Transverse colon (tissue), 4 donors: ENCODE data around the gene TFAP2D. TPM values are rescaled to one million over a fixed set of nuclear protein-coding genes. Genes with fewer than 3 reads are reported as not detected.

Experiments
- DNase-seq: peaks from one replicate; pipeline ENCODE4 v3.0.0-alpha.2; 2019
- H3K27ac ChIP-seq, 4 donors: fragments of 200-600 bp; sonication (generic); 2 replicates each; pipeline ENCODE4 v1.5.1; 2016 to 2018; ENCODE audit warnings: inconsistent platforms in 4 of 4
- H3K27me3 ChIP-seq: fragments of 200-600 bp; sonication (generic); 2 replicates; pipeline ENCODE4 v1.5.1; 2017; ENCODE audit warnings: inconsistent platforms
- H3K36me3 ChIP-seq, 4 donors: fragments of 200-600 bp; sonication (generic); 2 replicates each; pipeline ENCODE4 v1.5.1; 2017 to 2019; ENCODE audit warnings: inconsistent platforms in 4 of 4
- H3K4me1 ChIP-seq, 4 donors: fragments of 200-600 bp; sonication (generic); 2 replicates each; pipeline ENCODE4 v1.5.1; 2017 to 2020; ENCODE audit warnings: inconsistent platforms in 4 of 4
- H3K4me3 ChIP-seq, 4 donors: fragments of 200-600 bp; sonication (generic); 1 replicate in 1 of 4; 2 replicates in 3 of 4; pipeline versions ENCODE4 v1.5.1 to v1.6.1; 2017 to 2019; ENCODE audit warnings: inconsistent platforms in 4 of 4
- H3K9me3 ChIP-seq, 2 donors: fragments of 200-600 bp; sonication (generic); 2 replicates each; pipeline ENCODE4 v1.5.1; 2017 to 2019; ENCODE audit warnings: inconsistent platforms in 2 of 2
- EP300 ChIP-seq: sonication (generic); formaldehyde crosslinking; IDR thresholded peaks from one replicate; pipeline ENCODE4 v1.6.1; 2017; ENCODE audit warnings: antibody characterized with exemption, low read depth
- POLR2A ChIP-seq: fragments of 450-650 bp; IDR thresholded peaks from one replicate; pipeline ENCODE4 v1.6.1; 2016; ENCODE audit warnings: antibody characterized with exemption, mild to moderate bottlenecking, moderate library complexity
- POLR2AphosphoS5 ChIP-seq, 3 donors: sonication (generic); formaldehyde crosslinking; IDR thresholded peaks; one replicate each; pipeline ENCODE4 v1.6.1; 2016; ENCODE audit warnings: antibody characterized with exemption in 3 of 3
- WGBS, 2 donors: methylation state at CpG; one replicate each; pipeline ENCODE4 v1.1.5; 2018; ENCODE audit warnings: low coverage in 1 of 2; 5-methylcytosine and 5-hydroxymethylcytosine counted together
- in situ Hi-C, 4 donors: fragments of 200-750 bp; cut with MboI; loops; one replicate each; pipeline versions ENCODE4 v1.15.0 to v1.15.1; 2017; ENCODE audit warnings: low sequenced_read_pairs in 3 of 4, low pct_ligation_motif_present in 1 of 4, low pct_unique_long_range_greater_than_20kb in 1 of 4
- intact Hi-C: fragments of 100-400 bp; cut with DNase I; formaldehyde crosslinking; loops from one replicate; pipeline ENCODE4 v1.15.1; 2023; ENCODE audit warnings: low total_unique reads
- total RNA-seq, 4 donors: library from RNA; depleted of rRNA; stranded (reverse); fragments of >200 nt; gene quantifications; one replicate each; pipeline ENCODE4 v1.1.0, GENCODE V29; 2016
- TF ChIP-seq, protein P1 (sequence below), 5 experiments: fragments of 200-600 bp in 3 of 5; fragments of 450-650 bp in 2 of 5; sonication (generic) in 3 of 5; IDR thresholded peaks; 1 replicate in 2 of 5; 2 replicates in 3 of 5; pipeline ENCODE4 v1.5.1; 2016 to 2017; ENCODE audit warnings: antibody characterized with exemption in 5 of 5, inconsistent platforms in 3 of 5, mild to moderate bottlenecking in 2 of 5, moderate library complexity in 1 of 5

Gene TFAP2D
- total RNA-seq, 4 donors from 2014 or later, result not detected

DNA sequence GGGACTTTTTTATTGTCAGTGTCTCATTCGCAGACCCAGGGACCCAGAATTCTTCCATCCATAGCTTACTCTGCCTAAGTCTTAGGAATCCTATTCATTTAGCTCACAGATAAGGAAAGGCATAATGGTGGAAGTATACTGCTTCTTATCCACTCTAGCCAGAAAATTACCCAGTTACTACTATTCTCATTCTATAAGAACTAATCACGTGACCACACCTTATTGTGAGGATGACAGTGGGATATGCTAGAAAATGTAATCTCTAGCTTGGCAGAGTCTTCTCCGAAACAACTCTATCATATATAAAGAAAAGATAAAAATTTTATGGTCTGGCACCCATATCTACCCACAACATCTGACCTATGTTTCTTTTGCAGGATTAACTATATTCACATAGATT, 21.2 kb downstream of the TFAP2D start:
- Histone ChIP-seq H3K27ac (no peak overlapping the region), H3K4me3 (no peak overlapping the region), H3K36me3 (no peaks in the 10 kb centered on the region), H3K4me1 (no peaks in the 10 kb centered on the region), H3K9me3 (no peaks in the 10 kb centered on the region), H3K27me3 (no peaks in the 10 kb centered on the region)
- in situ Hi-C loops, result no loop called here
- intact Hi-C loops, result no loop called here
- WGBS, 2 donors, result 52 to 85% methylated on average over 3 of the region's 3 CpGs
- DNase-seq, result no peak
- TF ChIP-seq EP300 (no peak), POLR2AphosphoS5 (IDR thresholded peaks at IDR 0.05) (no peak), POLR2A (no peak)
- TF ChIP-seq, protein P1, sequence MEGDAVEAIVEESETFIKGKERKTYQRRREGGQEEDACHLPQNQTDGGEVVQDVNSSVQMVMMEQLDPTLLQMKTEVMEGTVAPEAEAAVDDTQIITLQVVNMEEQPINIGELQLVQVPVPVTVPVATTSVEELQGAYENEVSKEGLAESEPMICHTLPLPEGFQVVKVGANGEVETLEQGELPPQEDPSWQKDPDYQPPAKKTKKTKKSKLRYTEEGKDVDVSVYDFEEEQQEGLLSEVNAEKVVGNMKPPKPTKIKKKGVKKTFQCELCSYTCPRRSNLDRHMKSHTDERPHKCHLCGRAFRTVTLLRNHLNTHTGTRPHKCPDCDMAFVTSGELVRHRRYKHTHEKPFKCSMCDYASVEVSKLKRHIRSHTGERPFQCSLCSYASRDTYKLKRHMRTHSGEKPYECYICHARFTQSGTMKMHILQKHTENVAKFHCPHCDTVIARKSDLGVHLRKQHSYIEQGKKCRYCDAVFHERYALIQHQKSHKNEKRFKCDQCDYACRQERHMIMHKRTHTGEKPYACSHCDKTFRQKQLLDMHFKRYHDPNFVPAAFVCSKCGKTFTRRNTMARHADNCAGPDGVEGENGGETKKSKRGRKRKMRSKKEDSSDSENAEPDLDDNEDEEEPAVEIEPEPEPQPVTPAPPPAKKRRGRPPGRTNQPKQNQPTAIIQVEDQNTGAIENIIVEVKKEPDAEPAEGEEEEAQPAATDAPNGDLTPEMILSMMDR (IDR thresholded peaks at IDR 0.05), result no peak

DNA sequence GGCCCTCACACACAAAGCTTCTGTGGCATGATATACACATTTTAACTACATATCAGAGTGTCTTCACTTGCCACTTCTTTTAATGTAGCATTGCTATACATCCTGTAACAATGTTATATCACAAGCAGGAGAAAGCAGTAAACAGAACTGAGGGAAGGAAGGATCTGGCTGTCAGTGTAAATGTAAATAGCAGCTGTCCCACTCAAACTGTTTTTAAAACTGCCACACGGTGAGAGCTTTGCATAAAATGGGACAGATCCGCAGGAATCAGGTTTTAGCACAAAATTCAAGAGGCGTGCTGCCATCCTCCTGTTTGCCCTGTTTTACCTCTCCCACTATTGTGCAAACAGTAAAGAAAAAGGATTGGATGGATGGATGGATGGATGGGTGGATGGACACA, 28.8 kb downstream of the TFAP2D start:
- WGBS, 2 donors, result 32 to 38% methylated on average over 3 of the region's 3 CpGs
- in situ Hi-C loops, result no loop called here
- no peaks in the 10 kb centered on the region for H3K36me3 ChIP-seq
- no peak overlapping the region for H3K27ac ChIP-seq
- intact Hi-C loops, result no loop called here
- H3K4me3 ChIP-seq, result no peak overlapping the region
- no peak for DNase-seq
- H3K27me3 ChIP-seq, result no peaks in the 10 kb centered on the region
- no peaks in the 10 kb centered on the region for H3K4me1 ChIP-seq
- TF ChIP-seq EP300, result no peak
- no peak for TF ChIP-seq POLR2AphosphoS5 (IDR thresholded peaks at IDR 0.05)
- TF ChIP-seq, protein P1 (IDR thresholded peaks at IDR 0.05), result no peak
- no peak for TF ChIP-seq POLR2A
- no peaks in the 10 kb centered on the region for H3K9me3 ChIP-seq

DNA sequence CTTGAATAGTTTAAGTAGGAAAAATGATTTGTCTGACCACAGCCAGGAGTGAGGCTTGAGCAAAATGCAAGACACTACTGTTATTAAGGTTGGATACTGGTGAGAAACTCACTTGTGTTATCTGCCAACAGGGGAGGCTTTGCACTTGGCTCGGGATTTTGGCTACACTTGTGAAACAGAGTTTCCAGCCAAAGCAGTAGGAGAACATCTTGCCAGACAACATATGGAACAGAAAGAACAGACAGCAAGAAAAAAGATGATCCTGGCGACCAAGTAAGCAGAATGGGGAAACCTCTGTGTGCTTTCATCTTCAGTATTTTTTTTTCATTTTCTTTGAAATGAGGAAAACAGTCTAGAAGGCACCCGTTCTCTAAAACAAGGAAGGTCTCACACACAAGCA, 31.6 kb downstream of the TFAP2D start:
- DNase-seq, result no peak
- no peak overlapping the region for H3K27ac ChIP-seq
- TF ChIP-seq, protein P1 (IDR thresholded peaks at IDR 0.05), result no peak
- TF ChIP-seq POLR2A, result no peak
- H3K36me3 ChIP-seq, result no peaks in the 10 kb centered on the region
- H3K9me3 ChIP-seq, result no peaks in the 10 kb centered on the region
- H3K4me3 ChIP-seq, result no peak overlapping the region
- WGBS, 2 donors, result 51 to 67% methylated on average over 3 of the region's 3 CpGs
- no peaks in the 10 kb centered on the region for H3K27me3 ChIP-seq
- H3K4me1 ChIP-seq, result no peaks in the 10 kb centered on the region
- in situ Hi-C loops (no loop called here), intact Hi-C loops (no loop called here)

DNA sequence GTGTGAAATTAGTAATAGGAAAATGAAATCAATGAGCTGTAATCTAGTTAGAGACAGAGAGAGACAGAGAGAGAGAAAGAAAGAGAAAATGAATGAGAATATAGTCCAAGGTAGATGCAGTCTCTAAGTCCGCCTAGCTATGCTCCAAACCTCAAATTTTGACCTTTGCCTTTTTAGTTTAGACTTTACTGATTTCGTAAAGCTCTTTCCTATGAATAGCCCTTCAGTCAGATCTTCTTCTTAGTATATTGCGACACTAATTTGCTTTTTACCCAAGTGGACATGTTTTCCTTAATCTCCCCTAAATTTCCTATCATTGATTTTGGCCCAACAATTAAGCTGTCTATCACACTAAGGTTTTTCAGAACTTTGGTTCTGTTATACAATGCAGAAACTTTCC, 49.5 kb downstream of the TFAP2D start:
- H3K4me3 ChIP-seq, result no peak overlapping the region
- H3K36me3 ChIP-seq, result no peaks in the 10 kb centered on the region
- no peak overlapping the region for H3K27ac ChIP-seq
- H3K9me3 ChIP-seq, result no peaks in the 10 kb centered on the region
- DNase-seq, result no peak
- intact Hi-C loops (no loop called here), in situ Hi-C loops (no loop called here)
- TF ChIP-seq EP300 (no peak), POLR2AphosphoS5 (IDR thresholded peaks at IDR 0.05) (no peak), POLR2A (no peak)
- TF ChIP-seq, protein P1 (IDR thresholded peaks at IDR 0.05), result no peak
- no peaks in the 10 kb centered on the region for H3K4me1 ChIP-seq
- H3K27me3 ChIP-seq, result no peaks in the 10 kb centered on the region
- 73 to 78% methylated on average over 3 of the region's 3 CpGs for WGBS, 2 donors
